Fibroblast of mammary gland (primary cell): ENCODE measurements around the gene XRN2.

Experiments
- DNase-seq: peaks from one replicate; pipeline ENCODE4 v3.0.0-alpha.2; 2010; ENCODE audit warnings: low read depth
- H3K4me3 ChIP-seq: 2 replicates; pipeline ENCODE4 v1.5.1; 2011; ENCODE audit warnings: low read depth, mild to moderate bottlenecking, low read length, moderate library complexity; ENCODE audit not compliant: control insufficient read depth
- TF ChIP-seq, protein P1 (sequence below): conservative IDR thresholded peaks from 2 replicates; pipeline ENCODE4 v1.5.1; 2011; ENCODE audit warnings: low read depth, low read length, inconsistent platforms; ENCODE audit not compliant: control insufficient read depth, insufficient read depth

XRN2 gene

DNA sequence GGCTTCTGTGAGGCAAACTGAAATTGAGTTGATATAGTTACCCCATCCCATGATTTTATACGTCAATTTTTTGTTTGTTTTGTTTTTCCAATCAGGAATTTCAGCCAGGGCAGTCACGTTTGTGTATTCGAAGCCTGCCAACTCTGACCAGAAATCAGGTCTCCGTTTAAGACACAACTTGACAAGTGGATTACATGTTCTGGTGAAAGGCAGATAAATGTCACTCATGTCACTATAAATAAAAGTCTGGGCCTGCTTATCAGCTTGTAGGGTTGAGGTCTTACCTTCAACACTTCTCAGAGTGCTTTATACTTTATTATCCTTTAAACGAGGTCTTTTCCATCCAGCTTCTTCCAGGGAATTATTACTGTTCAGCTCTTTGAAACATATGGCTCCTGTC, 8.4 kb upstream of the XRN2 start:
- TF ChIP-seq, protein P1, sequence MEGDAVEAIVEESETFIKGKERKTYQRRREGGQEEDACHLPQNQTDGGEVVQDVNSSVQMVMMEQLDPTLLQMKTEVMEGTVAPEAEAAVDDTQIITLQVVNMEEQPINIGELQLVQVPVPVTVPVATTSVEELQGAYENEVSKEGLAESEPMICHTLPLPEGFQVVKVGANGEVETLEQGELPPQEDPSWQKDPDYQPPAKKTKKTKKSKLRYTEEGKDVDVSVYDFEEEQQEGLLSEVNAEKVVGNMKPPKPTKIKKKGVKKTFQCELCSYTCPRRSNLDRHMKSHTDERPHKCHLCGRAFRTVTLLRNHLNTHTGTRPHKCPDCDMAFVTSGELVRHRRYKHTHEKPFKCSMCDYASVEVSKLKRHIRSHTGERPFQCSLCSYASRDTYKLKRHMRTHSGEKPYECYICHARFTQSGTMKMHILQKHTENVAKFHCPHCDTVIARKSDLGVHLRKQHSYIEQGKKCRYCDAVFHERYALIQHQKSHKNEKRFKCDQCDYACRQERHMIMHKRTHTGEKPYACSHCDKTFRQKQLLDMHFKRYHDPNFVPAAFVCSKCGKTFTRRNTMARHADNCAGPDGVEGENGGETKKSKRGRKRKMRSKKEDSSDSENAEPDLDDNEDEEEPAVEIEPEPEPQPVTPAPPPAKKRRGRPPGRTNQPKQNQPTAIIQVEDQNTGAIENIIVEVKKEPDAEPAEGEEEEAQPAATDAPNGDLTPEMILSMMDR: no peak
- no peak for DNase-seq
- no peak overlapping the region for H3K4me3 ChIP-seq

GRCh38 chr20:21301940-21302663, 1.0 kb upstream of the XRN2 start:
- DNase-seq: no peak
- TF ChIP-seq, protein P1: no peak
- H3K4me3 ChIP-seq: peak overlapping the region; percentile 92

DNA sequence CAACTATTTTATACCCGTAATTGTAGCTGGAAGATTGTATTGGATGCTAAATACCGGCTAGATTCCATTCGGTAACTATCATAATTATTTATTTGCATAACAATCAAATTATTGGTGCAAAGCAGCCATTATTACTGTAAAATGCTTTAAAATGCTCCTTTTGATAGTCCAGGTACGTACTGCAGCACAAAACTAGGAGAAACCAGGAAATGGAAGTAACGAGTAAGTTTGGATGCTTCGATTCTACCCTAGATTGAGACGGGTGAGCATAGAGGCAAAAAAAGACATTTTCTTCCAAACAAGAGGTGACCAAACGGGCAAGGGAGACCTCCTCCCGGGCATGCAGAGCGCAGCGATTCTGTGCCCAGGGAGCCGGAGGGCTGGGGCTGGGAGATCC, 469 bp upstream of the XRN2 start:
- peak; percentile 17 for DNase-seq
- peak overlapping the region; percentile 92 for H3K4me3 ChIP-seq
- TF ChIP-seq, protein P1: no peak

DNA sequence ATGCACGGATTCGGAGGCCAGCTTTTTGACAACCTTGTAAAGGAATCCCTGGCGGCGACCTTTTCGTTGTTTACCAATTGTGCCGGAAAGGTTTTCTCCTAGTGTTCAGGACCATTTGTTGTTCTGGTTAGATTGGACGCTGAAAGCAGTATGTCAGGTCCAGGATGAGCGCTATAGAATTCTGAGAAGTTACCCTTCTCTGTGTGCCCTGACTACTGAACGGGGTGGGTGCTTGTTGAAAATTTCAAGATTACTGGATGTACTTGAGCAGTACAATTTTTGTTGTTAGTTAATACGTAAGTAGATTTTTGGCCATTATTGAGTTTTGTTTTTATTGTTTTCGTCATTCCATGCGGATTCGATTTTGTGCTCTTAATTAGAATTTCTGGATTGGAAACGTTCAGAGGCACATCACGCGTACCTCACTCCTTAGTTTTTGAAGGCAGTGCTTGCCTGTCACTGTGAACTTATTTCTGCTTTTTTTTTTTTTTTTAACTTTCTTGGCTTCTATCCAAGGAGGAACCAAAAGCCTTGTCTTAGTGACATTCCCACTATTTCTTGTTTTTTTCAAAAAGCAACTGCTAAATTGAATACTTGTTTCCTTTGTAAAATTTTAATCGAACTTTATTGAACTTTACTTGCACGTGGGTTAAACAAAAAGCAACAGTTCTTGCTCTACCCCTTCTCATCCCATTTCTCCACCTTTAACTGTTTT, 898 bp downstream of the XRN2 start:
- H3K4me3 ChIP-seq: peak overlapping the region; percentile 92
- TF ChIP-seq, protein P1: no peak
- peak; percentile 36 for DNase-seq

- TF ChIP-seq, protein P1: no peak
- no peak for DNase-seq
- H3K4me3 ChIP-seq: no peak overlapping the region
These were observed 5.2 kb downstream of the XRN2 start for GRCh38 chr20:21308340-21308739.

DNA sequence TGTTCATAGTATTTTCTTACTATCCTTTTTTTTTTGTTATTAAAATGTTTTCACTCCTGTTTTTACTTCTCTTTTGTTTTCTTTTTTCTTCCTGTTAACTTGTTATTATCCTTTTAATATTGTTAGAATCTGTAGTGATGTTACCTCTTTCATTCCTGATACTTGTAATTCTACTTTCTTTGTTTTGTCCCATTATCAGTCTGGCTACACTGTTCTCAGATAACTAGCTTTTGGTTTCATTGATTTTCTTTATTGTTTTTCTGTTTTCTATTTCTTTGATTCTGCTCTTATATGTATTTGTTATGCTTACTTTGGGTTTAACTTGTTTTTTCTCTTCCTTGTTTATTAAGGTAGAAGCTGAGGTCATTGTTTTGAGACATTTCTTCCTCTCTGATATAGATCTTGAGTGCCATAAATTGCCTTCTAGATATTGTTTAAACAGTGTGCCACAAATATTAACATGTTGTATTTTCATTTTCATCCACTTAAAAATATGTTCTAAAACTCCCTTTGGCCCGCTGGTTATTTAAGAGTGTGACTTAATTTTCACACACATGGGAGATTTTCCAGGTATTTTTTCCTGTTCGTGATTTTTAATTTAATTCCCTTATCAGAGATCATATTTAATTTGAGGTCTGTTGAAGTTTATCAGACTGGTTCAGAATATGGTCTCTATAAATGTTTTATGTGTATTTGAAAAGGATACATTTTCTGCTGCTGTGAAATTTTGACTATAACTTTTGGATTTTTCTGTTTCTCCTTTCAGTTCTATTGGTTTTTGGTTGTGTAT, 6.7 kb downstream of the XRN2 start:
- TF ChIP-seq, protein P1: no peak
- no peak for DNase-seq

More for the DNA sequence above, 6.7 kb downstream of the XRN2 start:
- no peak overlapping the region for H3K4me3 ChIP-seq
